Omental fat pad (tissue), 4 donors: ENCODE measurements around the gene LAYN. TPM values are rescaled to one million over a fixed set of nuclear protein-coding genes. Genes with fewer than 3 reads are reported as not detected.
A peak's percentile ranks its signal among the peaks of the same experiment; 100 is the strongest.

Experiments used
- ATAC-seq: fragments of 150-250 bp; one replicate; pipeline ENCODE4 v1.9.1; 2016; ENCODE audit warnings: mild to moderate bottlenecking, moderate library complexity; ENCODE audit not compliant: low FRiP score
- DNase-seq: peaks from one replicate; pipeline ENCODE4 v3.0.0-alpha.2; 2019; ENCODE audit warnings: low spot score
- CTCF ChIP-seq, 3 donors: fragments of 450-650 bp; IDR thresholded peaks; one replicate each; pipeline ENCODE4 v1.5.1; 2016 to 2017; ENCODE audit warnings: antibody characterized with exemption in 3 of 3, mild to moderate bottlenecking in 3 of 3, moderate library complexity in 2 of 3
- total RNA-seq, 4 donors: library from RNA; depleted of rRNA; stranded (reverse); fragments of >200 nt; gene quantifications; one replicate each; pipeline ENCODE4 v1.1.0, GENCODE V29; 2016

LAYN gene
- total RNA-seq, 4 donors from 2014 or later = 10.2 to 23.8 (median 15.4) TPM

DNA sequence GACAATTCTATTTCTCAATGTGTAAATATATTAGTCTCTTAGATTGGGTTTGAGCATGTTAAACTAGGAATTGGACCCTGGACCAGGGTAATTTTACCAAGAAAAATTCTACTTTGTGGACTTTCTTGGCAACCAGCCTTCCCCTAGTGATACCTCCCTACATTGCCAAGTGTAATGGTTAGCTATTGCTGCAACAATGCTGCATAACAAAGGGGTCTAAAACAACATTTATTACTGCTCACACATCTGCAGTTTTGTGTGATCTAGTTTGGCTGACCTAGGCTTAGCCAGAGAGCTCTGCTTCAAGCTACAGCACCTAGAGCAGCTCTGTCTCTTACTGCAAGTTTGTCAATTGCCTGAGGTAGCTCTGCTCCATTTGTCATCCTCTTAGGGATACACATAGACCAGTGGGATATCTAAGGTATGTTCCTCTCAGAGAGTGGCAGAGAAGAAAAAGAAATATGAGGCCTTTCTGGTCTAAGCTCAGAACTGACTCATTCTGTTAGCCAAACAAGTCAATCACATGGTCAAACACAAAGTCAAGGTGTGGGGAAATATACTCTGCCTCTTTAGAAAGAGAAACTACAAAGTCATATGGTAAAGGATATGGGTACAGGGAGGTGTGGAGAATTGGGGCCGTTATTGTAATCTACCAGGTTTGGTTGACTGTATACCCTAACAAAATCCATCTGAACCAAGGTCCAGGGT lies 2.0 kb upstream of the LAYN start:
- DNase-seq (no peak), ATAC-seq (no peak)
- TF ChIP-seq CTCF (IDR thresholded peaks at IDR 0.05) = no peak

DNA sequence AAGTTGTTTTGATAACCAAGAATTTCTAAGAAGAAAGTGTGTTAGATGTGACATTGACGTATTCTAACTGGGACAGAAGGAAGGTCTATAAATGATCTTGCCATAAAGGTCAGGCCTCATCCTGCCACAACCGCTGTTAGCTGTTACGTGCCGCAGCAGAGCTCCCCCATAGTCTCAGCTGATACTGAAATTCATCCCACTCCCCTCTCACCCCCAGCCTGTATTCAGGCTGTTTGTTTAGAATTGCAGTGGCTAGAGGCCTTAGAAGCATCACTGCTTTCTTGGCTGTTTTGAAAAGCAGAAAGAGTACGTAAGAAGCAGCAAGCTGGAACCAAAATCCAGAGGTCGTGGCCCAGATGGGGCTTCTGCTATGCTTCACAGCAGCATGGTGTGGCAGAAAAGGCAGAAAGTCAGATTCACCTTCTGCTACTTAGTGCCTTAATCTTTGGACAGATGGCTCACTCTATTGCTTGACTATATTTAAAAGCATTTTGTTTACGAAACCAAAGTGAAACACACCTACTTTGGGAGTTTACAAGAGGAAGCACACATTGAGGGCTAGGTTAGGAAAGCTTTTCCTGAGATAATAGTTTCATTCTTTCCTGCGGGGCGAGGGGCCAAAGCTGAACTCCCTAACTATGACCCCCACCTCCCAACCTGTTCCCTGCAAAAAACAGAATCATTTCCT lies 950 bp upstream of the LAYN start:
- peak; percentile 5 for ATAC-seq
- no peak for DNase-seq
- TF ChIP-seq CTCF (IDR thresholded peaks at IDR 0.05) = no peak

GRCh38 chr11:111540937-111541253 lies 375 bp downstream of the LAYN start:
- DNase-seq = no peak
- ATAC-seq = peak; percentile 22
- TF ChIP-seq CTCF (IDR thresholded peaks at IDR 0.05) = no peak

- TF ChIP-seq CTCF (IDR thresholded peaks at IDR 0.05) = no peak
- peak; percentile 51 for ATAC-seq
- no peak for DNase-seq
Measured at GRCh38 chr11:111541254-111542061, 938 bp downstream of the LAYN start.

DNA sequence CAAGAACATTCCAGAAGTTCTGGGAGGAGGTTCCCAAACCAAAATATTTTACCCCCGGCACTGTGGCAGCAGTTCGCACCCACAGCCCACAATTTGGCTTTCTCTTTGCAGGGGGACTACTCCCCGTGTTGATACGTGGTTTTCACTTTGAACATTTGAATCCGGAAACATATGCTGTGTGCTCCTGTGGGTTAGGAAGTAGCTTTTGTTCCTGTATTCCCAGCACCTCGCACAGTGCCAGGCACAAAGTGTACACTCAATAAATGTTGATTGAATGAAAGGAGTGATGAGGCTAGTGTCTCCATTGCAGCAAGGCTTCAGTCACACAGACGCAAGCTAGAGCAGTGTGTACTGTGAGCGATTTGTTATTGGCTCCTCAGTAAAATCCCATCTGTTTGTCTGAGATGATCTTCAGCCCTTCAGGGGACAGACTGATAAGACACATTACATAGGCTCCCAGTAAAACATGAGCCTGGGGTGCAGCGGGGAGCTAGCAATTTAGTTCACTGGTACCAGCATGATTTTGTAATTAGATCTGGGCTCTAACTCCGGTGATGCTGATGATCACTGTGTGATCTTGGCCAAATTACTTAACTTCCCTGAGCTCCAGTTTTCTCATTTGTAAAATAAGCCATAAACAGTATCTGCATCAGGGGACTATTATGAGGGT lies 2.2 kb downstream of the LAYN start:
- ATAC-seq (no peak), DNase-seq (no peak)
- TF ChIP-seq CTCF (IDR thresholded peaks at IDR 0.05) = no peak

- DNase-seq (no peak), ATAC-seq (no peak)
- TF ChIP-seq CTCF (IDR thresholded peaks at IDR 0.05) = no peak
Measured at GRCh38 chr11:111548525-111548924, 8.0 kb downstream of the LAYN start.
